ENCODE results near the gene SLC6A11.

SLC6A11 gene

DNA sequence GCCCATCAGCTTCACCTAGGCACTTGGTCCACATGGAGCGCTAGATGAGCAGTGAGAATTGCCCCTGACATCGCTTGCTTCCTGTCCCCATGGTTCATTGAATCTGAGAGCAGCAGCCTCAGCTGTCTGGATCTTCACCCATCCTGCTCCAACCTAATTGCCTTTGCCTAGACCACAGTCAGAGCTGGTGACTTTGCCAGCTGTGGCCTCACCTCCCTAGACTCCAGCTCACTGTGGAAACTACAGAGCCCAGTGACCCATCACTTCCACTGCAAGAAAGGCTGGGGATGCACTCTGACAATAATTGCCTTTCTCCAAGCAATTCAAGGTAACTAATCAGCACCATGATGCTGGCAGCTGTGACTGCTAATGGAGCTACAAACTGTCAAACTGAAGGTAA lies 145.9 kb downstream of the SLC6A11 start:
- no peaks in the 10 kb centered on the region for H3K36me3 Mint-ChIP-seq
- H3K4me1 Mint-ChIP-seq, result no peaks in the 10 kb centered on the region
- no peak overlapping the region for H3K27ac Mint-ChIP-seq
- no peak overlapping the region for H3K4me3 Mint-ChIP-seq
- no peak for DNase-seq
- H3K9me3 Mint-ChIP-seq, result peaks cover 0 to 1% of the 10 kb centered on the region in 2 donors
- peaks cover 15 to 18% of the 10 kb centered on the region in 2 donors for H3K27me3 Mint-ChIP-seq
- no peak for ATAC-seq (replicated peaks)

GRCh38 chr3:10962481-10963036 lies 146.5 kb downstream of the SLC6A11 start:
- no peak overlapping the region for H3K4me3 Mint-ChIP-seq
- peaks cover 0 to 1% of the 10 kb centered on the region in 2 donors for H3K9me3 Mint-ChIP-seq
- no peak for DNase-seq
- no peaks in the 10 kb centered on the region for H3K36me3 Mint-ChIP-seq
- H3K27ac Mint-ChIP-seq, result no peak overlapping the region
- H3K27me3 Mint-ChIP-seq, result peaks cover 18 to 19% of the 10 kb centered on the region in 2 donors
- H3K4me1 Mint-ChIP-seq, result no peaks in the 10 kb centered on the region
- ATAC-seq (replicated peaks), result no peak

DNA sequence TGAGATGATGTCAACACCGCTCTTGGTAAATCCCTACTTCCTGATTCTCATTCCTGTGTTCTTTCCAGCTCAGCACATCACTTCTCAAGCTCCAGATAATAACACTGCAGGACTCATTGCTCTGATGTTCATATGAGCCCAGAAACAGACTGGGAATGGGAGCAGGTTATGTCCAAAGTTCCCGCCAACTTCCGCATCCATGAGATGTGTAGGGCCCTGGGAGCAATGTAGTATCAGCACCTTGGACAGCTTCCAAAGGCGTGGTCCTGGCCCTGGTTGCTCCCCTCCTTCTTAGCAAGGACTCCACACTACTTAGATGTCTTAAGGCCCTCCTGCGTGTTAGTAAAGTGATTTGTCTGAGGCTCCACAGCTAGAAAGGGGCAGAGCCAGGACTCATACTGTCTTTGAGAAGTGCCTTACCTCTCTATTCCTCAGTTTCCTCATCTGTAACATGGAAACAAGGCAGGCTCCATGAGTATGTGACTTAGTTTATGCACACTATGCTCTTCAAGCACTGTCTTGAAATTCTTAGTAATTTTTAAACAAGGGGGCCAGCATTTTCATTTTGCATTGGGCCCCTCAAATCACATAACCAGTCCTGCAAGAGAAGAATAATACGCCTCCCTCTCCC lies 148.6 kb downstream of the SLC6A11 start:
- Mint-ChIP-seq H3K4me3 (no peak overlapping the region), H3K4me1 (no peaks in the 10 kb centered on the region), H3K36me3 (no peaks in the 10 kb centered on the region), H3K27ac (no peak overlapping the region), H3K9me3 (peaks cover 0 to 1% of the 10 kb centered on the region in 2 donors), H3K27me3 (peaks cover 18 to 24% of the 10 kb centered on the region in 2 donors)
- ATAC-seq (replicated peaks), result no peak
- no peak for DNase-seq

DNA sequence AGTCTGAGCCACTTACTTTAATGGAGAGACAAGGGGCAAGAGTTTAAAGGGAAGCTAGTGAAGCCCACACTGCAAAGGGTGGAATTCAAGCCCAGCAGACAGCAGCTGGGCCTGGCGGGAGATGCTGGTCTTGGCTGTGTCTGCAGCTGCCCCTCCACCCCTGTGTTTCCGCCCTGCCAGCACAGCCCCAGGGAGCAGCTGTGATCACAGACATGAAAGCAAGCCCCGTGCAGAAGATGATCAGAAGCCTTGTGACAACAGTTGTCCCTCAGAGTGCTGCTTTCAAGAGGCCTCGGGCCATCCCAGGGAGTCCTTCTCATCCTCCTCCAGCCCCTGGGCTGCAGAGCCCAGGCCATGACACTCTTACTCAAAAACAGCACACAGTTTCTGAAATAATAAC lies 152.4 kb downstream of the SLC6A11 start:
- Mint-ChIP-seq H3K27ac (no peak overlapping the region), H3K4me3 (no peak overlapping the region), H3K36me3 (no peaks in the 10 kb centered on the region), H3K4me1 (no peaks in the 10 kb centered on the region), H3K27me3 (peaks cover 20 to 24% of the 10 kb centered on the region in 2 donors), H3K9me3 (peaks cover 0 to 1% of the 10 kb centered on the region in 2 donors)
- ATAC-seq (replicated peaks) (no peak), DNase-seq (no peak)

DNA sequence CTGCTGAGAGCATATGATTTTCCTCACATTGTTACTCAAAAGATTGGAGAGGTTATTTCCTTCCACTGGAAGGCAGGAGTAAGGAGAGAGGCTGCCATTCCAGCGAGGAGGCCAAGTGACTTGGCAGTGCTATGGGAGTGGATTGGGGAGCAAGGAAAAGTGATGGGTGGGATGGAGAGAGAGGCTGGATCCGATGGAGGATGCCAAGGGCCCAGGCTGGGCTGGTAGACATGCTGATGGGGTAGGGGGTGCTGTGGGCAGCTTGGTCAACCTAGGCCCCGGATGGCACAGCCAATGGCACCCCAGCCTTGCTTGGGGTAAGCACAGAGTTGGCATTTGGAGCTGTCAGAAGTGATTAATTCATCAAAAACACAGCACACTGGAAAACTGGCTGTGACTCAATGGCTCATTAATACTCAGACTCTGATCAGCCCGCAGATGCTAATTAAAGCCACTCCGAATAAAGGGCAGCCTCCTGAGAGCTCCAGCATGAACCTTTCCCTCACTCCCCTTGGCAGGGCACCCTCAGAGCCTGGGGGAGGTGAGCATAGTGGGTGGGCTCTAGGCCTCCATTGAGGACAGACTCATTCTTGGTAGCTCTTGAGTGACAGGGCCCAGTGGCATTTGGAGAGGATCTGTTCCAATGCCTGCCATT lies 154.4 kb downstream of the SLC6A11 start:
- H3K9me3 Mint-ChIP-seq, result no peaks in the 10 kb centered on the region
- no peak for ATAC-seq (replicated peaks)
- no peaks in the 10 kb centered on the region for H3K4me1 Mint-ChIP-seq

GRCh38 chr3:10972072-10972782 lies 156.2 kb downstream of the SLC6A11 start:
- H3K4me3 Mint-ChIP-seq, result no peak overlapping the region
- H3K27ac Mint-ChIP-seq, result no peak overlapping the region
- H3K9me3 Mint-ChIP-seq, result peaks cover 0 to 4% of the 10 kb centered on the region in 2 donors
- no peaks in the 10 kb centered on the region for H3K36me3 Mint-ChIP-seq
- H3K4me1 Mint-ChIP-seq, result peaks cover 0 to 5% of the 10 kb centered on the region in 2 donors
- DNase-seq (no peak), ATAC-seq (replicated peaks) (no peak)
- peaks cover 29 to 31% of the 10 kb centered on the region in 2 donors for H3K27me3 Mint-ChIP-seq

More for the DNA sequence above, 154.4 kb downstream of the SLC6A11 start:
- Mint-ChIP-seq H3K27ac (no peak overlapping the region), H3K36me3 (no peaks in the 10 kb centered on the region), H3K27me3 (peaks cover 27 to 30% of the 10 kb centered on the region in 2 donors), H3K4me3 (no peak overlapping the region)
- DNase-seq, result no peak

DNA sequence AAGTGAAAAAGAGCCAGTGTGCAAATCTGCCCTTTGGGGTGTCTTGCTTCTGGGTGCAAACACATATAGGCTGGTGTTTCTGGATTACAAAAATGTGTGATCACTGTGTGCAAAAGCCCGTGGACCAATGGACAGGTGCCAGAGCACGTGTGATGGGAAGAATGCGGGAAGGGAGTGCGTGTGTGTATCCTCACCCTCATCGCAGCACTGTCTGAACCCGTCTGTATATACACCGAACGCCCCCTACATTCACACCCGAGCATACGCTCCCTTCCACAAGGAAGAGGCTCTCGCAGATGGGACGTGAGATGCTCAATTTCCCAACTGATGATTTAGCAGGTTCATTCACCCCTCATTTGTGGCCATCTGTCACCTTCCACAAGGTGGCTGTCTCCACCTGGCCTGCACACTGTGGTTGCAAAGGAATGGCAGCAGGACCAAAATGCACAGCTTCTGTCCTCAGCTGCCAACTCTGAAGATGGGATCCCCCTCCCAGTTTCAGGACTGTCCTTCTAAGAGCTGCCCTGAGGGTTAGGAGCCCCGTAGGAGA lies 157.1 kb downstream of the SLC6A11 start:
- Mint-ChIP-seq H3K4me1 (peaks cover 0 to 5% of the 10 kb centered on the region in 2 donors), H3K9me3 (peaks cover 0 to 4% of the 10 kb centered on the region in 2 donors), H3K27me3 (peaks cover 32 to 34% of the 10 kb centered on the region in 2 donors), H3K27ac (no peak overlapping the region), H3K4me3 (no peak overlapping the region), H3K36me3 (no peaks in the 10 kb centered on the region)
- DNase-seq (no peak), ATAC-seq (replicated peaks) (no peak)

- H3K36me3 Mint-ChIP-seq, result no peaks in the 10 kb centered on the region
- peaks cover 34 to 39% of the 10 kb centered on the region in 2 donors for H3K27me3 Mint-ChIP-seq
- no peak for DNase-seq
- peaks cover 0 to 4% of the 10 kb centered on the region in 2 donors for H3K9me3 Mint-ChIP-seq
- no peak overlapping the region for H3K4me3 Mint-ChIP-seq
- peaks cover 0 to 5% of the 10 kb centered on the region in 2 donors for H3K4me1 Mint-ChIP-seq
- H3K27ac Mint-ChIP-seq, result peak overlapping the region; percentile 60
- ATAC-seq (replicated peaks), result no peak
Measured at GRCh38 chr3:10974131-10974530, 158.1 kb downstream of the SLC6A11 start.

DNA sequence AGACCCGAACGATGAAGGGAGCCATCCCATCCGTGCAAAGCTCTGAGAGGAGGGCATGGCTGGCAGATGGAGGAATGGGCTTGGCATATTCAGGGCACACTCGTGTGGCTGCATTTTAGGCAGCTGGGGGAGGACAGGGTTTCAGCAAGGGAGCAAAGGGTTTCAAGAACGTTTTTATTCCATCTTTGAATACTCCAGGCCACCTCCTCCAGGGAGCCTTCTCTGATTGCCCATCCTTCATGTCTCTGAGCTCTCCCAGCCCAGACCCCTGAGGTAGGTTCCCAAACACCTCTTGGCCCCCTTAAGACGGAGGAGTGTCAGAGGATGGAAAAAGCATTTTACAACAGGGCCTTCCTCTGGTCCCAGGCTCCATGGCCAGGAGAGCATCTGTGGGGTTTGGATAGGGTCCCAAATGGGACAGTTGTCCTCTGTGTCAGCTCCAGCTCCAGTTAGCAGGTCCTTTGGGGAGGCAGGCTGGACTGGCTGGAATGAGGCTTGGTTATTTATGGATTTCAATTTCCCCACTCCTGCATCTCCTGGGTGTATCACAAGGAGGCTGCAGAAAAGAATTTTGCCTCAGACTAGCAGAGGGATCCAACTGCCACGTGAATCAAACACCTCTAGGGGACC lies 158.8 kb downstream of the SLC6A11 start:
- H3K9me3 Mint-ChIP-seq, result peaks cover 0 to 4% of the 10 kb centered on the region in 2 donors
- DNase-seq (no peak), ATAC-seq (replicated peaks) (no peak)
- peaks cover 36 to 41% of the 10 kb centered on the region in 2 donors for H3K27me3 Mint-ChIP-seq
- no peak overlapping the region for H3K4me3 Mint-ChIP-seq
- no peak overlapping the region for H3K27ac Mint-ChIP-seq
- H3K4me1 Mint-ChIP-seq, result peaks cover 0 to 5% of the 10 kb centered on the region in 2 donors
- no peaks in the 10 kb centered on the region for H3K36me3 Mint-ChIP-seq

GRCh38 chr3:10975695-10976234 lies 159.7 kb downstream of the SLC6A11 start:
- Mint-ChIP-seq H3K27ac (no peak overlapping the region), H3K27me3 (peaks cover 36 to 46% of the 10 kb centered on the region in 2 donors), H3K4me3 (no peak overlapping the region), H3K36me3 (no peaks in the 10 kb centered on the region), H3K4me1 (peaks cover 0 to 5% of the 10 kb centered on the region in 2 donors), H3K9me3 (peaks cover 0 to 4% of the 10 kb centered on the region in 2 donors)
- DNase-seq (no peak), ATAC-seq (replicated peaks) (no peak)

- Mint-ChIP-seq H3K9me3 (peaks cover 0 to 4% of the 10 kb centered on the region in 2 donors), H3K27ac (no peak overlapping the region), H3K27me3 (peaks cover 40 to 46% of the 10 kb centered on the region in 2 donors), H3K4me1 (peaks cover 0 to 5% of the 10 kb centered on the region in 2 donors), H3K4me3 (no peak overlapping the region), H3K36me3 (no peaks in the 10 kb centered on the region)
- peak; percentile 19 to 63 for ATAC-seq (replicated peaks)
- DNase-seq, result no peak
Measured at GRCh38 chr3:10976770-10977169, 160.7 kb downstream of the SLC6A11 start.

DNA sequence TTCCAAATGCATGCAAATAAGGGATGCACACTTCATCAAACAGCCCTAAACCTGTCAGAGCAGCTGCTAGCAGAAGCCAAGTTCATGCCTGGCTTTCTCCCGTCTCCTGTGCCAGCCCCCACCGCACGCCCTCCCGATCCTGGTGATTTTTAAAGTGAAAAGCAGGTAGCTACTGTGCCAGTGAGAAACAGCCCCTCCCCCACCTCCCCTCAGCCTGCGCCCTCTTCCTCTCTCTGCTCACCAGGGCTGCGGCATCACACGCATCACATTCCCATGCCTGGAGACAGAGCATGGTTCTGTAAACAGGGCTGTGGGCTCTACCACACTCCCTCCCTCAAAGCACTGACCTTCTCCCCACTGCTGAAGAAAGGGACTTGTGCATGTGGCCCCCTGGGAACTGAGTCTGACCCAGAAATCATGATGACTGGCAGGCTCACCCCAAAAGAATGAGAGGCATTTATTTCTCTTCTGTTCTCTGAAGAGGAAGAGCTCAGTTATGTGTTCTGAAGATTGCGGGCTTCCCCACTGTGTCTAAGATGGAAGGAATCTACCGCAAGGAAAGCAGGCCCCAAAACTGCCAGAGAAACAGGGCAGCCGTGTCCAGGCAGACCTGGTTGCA lies 162.0 kb downstream of the SLC6A11 start:
- ATAC-seq (replicated peaks) (no peak), DNase-seq (no peak)
- Mint-ChIP-seq H3K9me3 (peaks cover 0 to 4% of the 10 kb centered on the region in 2 donors), H3K27ac (no peak overlapping the region), H3K27me3 (peaks cover 40 to 49% of the 10 kb centered on the region in 2 donors), H3K36me3 (no peaks in the 10 kb centered on the region), H3K4me3 (no peak overlapping the region), H3K4me1 (peaks cover 0 to 5% of the 10 kb centered on the region in 2 donors)

DNA sequence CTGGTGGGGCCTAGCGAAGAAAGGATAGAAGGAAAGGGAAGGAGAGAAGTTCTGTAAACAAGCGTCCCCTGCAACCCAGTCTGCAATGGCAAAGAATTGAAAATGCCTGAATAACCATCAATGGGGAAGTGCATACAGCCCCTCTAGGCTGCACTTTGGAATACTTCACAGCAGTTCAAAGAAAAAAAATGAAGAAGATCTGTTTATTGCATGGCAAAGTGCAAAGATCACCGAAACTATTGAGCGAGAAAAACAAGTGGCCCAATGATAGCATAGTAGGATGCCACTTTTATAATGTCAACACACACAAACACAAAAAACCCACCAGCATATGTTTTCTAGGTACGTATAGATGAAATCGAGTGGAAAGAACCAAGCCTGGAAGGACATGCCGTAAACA lies 162.9 kb downstream of the SLC6A11 start:
- ATAC-seq (replicated peaks), result no peak
- DNase-seq, result no peak
- peaks cover 39 to 42% of the 10 kb centered on the region in 2 donors for H3K27me3 Mint-ChIP-seq
- H3K4me3 Mint-ChIP-seq, result no peak overlapping the region
- H3K4me1 Mint-ChIP-seq, result peaks cover 0 to 5% of the 10 kb centered on the region in 2 donors
- H3K27ac Mint-ChIP-seq, result no peak overlapping the region
- H3K9me3 Mint-ChIP-seq, result peaks cover 0 to 4% of the 10 kb centered on the region in 2 donors
- H3K36me3 Mint-ChIP-seq, result no peaks in the 10 kb centered on the region
